GM12875 (cell line): ENCODE data around the gene KIF12.
"Not testable (repeated sequence)": the region's sequence is repeated elsewhere in the genome, so short reads cannot be mapped to it uniquely, and the experiment has no call there.

Source experiments
- H3K4me3 ChIP-seq: one replicate; pipeline ENCODE4 v1.5.1; 2011; ENCODE audit warnings: low read depth, low read length, control low read depth
- TF ChIP-seq, protein P1 (sequence below): IDR thresholded peaks from 2 replicates; pipeline ENCODE4 v1.5.1; 2011; ENCODE audit warnings: low read depth, mild to moderate bottlenecking, control low read depth, inconsistent platforms, low read length, moderate library complexity, borderline replicate concordance; ENCODE audit not compliant: insufficient read depth

Gene KIF12

DNA sequence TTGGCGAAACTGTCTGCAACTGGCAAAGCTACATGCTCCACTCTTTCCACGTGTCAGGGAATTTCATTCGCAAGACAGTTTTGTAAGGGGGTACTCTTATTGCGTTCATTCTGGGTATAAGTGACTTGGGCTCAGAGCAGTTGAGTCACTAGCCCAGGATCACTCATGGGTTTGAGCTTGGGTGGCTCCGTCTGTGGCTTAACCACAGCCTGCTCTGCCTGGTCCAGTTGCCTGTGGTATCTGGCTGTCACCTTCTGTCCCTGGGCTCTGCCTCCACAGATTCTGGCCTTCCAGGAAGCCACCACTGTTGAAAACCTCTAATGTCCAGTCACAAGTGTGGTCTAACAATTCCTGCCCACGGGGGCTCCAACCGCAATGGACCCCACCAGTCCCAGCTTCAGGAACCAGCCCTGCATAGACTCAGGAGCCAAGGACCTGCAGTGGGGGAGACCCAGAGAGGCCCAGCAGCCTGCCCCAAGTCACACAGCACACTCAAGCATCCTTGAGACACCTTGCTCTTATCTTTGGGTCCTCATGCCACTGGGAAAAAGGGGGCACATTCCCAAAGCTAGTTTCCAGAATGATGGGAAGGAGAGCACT is 10.4 kb downstream of the KIF12 start:
- TF ChIP-seq, protein P1, sequence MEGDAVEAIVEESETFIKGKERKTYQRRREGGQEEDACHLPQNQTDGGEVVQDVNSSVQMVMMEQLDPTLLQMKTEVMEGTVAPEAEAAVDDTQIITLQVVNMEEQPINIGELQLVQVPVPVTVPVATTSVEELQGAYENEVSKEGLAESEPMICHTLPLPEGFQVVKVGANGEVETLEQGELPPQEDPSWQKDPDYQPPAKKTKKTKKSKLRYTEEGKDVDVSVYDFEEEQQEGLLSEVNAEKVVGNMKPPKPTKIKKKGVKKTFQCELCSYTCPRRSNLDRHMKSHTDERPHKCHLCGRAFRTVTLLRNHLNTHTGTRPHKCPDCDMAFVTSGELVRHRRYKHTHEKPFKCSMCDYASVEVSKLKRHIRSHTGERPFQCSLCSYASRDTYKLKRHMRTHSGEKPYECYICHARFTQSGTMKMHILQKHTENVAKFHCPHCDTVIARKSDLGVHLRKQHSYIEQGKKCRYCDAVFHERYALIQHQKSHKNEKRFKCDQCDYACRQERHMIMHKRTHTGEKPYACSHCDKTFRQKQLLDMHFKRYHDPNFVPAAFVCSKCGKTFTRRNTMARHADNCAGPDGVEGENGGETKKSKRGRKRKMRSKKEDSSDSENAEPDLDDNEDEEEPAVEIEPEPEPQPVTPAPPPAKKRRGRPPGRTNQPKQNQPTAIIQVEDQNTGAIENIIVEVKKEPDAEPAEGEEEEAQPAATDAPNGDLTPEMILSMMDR = no peak
- H3K4me3 ChIP-seq = no peak overlapping the region

- H3K4me3 ChIP-seq = no peak overlapping the region
- TF ChIP-seq, protein P1 = no peak
Observed at GRCh38 chr9:114087721-114088120, 11.4 kb downstream of the KIF12 start.

DNA sequence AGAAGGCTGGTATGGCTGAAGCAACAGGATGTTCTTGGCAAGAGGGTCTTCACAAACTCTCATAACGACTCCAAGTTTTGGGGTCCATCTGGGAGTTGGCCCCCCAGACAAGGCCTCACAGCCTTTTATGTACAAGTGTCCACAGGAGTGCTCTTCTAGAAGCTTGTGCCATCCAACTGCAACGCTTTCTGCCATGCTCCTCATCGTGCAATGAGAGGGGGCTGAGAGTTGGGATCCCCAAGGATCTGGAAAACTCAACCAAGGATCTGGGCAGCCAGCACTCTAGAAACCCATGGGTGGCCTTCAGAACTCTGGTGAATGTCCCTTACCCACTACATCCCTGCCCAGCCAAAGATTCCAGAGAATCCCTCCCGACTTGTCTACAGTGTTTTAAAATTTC is 12.5 kb downstream of the KIF12 start:
- H3K4me3 ChIP-seq = no peak overlapping the region
- TF ChIP-seq, protein P1 = no peak

DNA sequence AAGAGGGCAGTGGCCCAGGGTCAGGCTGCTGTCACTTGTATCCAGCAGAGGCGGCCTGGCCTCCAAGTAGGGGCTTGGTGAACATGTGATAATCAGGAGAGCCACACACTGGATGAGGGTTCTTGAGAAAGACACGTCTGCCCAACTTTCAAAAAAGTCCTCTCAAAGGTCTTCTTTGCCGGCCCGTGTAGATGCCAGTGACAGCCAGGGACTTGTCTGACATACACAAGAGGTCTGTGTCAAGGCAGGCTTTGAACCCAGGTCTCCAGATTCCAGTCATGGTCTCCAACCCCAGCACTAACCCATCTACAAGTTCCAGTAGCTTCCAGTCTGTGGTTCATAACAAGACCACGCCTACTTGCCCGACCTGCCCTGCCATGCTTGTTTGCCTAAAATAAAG is 13.1 kb downstream of the KIF12 start:
- TF ChIP-seq, protein P1 = no peak
- no peak overlapping the region for H3K4me3 ChIP-seq

GRCh38 chr9:114085387-114085789 is 13.7 kb downstream of the KIF12 start:
- H3K4me3 ChIP-seq = no peak overlapping the region
- TF ChIP-seq, protein P1 = no peak

DNA sequence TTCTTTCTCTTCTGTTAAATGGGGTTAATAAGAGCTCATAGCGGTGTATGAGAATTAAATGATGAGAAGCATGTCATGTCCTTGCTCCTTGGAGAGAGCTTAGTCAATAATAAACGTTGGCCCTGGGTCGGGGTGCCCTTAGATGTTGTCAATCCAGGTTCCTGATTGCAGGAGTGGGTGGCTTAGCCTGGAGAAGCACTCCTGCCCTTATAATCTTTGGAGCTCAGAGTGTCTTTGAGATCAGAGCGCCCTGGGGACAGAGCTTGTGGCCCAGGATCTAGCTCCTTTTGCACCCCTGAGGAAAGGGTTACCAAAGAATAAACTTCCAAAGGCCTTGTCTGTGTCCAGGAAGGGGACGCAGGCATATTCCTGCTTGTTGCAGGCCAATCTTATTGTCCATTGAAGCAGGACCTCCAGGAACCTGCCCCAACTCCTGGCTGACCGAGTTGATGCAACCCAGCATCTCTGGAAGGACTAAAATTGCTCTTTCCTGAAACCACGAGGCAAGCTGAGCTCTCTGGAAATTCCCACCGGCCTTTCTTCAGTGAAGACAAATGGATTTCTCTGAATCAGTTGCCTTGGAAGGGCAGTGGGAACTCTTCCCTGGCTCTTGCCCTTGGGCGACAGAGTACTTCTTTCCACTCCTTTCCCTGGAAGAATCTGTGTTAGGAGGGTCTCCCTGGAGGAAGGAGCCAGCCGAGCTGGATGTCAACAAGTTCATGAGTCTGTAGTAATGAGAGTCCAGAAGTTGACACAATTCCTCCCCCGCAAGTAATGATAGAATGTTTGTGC is 14.6 kb downstream of the KIF12 start:
- no peak overlapping the region for H3K4me3 ChIP-seq
- TF ChIP-seq, protein P1 = no peak

GRCh38 chr9:114083666-114084065 is 15.4 kb downstream of the KIF12 start:
- H3K4me3 ChIP-seq = no peak overlapping the region
- TF ChIP-seq, protein P1 = no peak

GRCh38 chr9:114082763-114083412 is 16.2 kb downstream of the KIF12 start:
- H3K4me3 ChIP-seq = not testable (repeated sequence)
